ENCODE results near the gene FADS2.
A peak's percentile ranks its signal among the peaks of the same experiment; 100 is the strongest.

The FADS2 gene

DNA sequence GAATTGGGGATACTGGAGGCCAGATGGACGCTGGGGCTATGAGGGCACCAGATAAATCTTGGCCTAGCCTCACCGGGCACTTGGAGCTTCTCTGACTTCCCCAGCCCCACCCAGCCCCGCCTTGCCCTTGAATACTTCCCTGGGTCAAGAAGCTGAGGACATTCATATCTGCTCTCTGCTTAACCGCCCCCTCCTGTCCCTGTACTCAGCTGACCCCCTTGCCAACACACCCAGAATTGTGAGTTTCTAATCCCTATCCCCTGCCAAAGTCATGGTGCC, 41.3 kb downstream of the FADS2 start:
- no peak overlapping the region for H3K27ac ChIP-seq (ENCODE audit: low read depth, low read length)
- H3K4me3 ChIP-seq (ENCODE audit: low read length) = no peak overlapping the region
- no peaks in the 10 kb centered on the region for H3K9me2 ChIP-seq (replicated peaks; ENCODE audit: control insufficient read depth, low read length)
- H3K4me1 ChIP-seq (ENCODE audit: control insufficient read depth, low read length) = peaks cover 14% of the 10 kb centered on the region
- H3K9me3 ChIP-seq (ENCODE audit: control insufficient read depth, insufficient read depth, low read length) = no peaks in the 10 kb centered on the region
- H3K4me2 ChIP-seq (ENCODE audit: low read length) = no peak overlapping the region
- H3K79me2 ChIP-seq (ENCODE audit: control insufficient read depth, low read length) = no peaks in the 10 kb centered on the region
- peaks cover 22% of the 10 kb centered on the region for H3K36me3 ChIP-seq (ENCODE audit: control insufficient read depth, low read length)
- no peaks in the 10 kb centered on the region for H3K27me3 ChIP-seq (ENCODE audit: control insufficient read depth, low read length)
- peaks cover 4% of the 10 kb centered on the region; the same call in 1 of the 2 replicates for H4K20me1 ChIP-seq (ENCODE audit: control insufficient read depth, insufficient read depth, low read depth, low read length)
- H3F3A ChIP-seq (ENCODE audit: control insufficient read depth, insufficient read depth) = 0 out of 2 replicates have a peak, but pooled peaks cover 6% of the 10 kb centered on the region
- TF ChIP-seq EZH2phosphoT487 (IDR thresholded peaks at IDR 0.05; ENCODE audit: borderline replicate concordance, low read length) = no peak
- TF ChIP-seq, protein P1, sequence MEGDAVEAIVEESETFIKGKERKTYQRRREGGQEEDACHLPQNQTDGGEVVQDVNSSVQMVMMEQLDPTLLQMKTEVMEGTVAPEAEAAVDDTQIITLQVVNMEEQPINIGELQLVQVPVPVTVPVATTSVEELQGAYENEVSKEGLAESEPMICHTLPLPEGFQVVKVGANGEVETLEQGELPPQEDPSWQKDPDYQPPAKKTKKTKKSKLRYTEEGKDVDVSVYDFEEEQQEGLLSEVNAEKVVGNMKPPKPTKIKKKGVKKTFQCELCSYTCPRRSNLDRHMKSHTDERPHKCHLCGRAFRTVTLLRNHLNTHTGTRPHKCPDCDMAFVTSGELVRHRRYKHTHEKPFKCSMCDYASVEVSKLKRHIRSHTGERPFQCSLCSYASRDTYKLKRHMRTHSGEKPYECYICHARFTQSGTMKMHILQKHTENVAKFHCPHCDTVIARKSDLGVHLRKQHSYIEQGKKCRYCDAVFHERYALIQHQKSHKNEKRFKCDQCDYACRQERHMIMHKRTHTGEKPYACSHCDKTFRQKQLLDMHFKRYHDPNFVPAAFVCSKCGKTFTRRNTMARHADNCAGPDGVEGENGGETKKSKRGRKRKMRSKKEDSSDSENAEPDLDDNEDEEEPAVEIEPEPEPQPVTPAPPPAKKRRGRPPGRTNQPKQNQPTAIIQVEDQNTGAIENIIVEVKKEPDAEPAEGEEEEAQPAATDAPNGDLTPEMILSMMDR (IDR thresholded peaks at IDR 0.05; ENCODE audit: low read depth, low read length, poor library complexity, severe bottlenecking) = no peak

DNA sequence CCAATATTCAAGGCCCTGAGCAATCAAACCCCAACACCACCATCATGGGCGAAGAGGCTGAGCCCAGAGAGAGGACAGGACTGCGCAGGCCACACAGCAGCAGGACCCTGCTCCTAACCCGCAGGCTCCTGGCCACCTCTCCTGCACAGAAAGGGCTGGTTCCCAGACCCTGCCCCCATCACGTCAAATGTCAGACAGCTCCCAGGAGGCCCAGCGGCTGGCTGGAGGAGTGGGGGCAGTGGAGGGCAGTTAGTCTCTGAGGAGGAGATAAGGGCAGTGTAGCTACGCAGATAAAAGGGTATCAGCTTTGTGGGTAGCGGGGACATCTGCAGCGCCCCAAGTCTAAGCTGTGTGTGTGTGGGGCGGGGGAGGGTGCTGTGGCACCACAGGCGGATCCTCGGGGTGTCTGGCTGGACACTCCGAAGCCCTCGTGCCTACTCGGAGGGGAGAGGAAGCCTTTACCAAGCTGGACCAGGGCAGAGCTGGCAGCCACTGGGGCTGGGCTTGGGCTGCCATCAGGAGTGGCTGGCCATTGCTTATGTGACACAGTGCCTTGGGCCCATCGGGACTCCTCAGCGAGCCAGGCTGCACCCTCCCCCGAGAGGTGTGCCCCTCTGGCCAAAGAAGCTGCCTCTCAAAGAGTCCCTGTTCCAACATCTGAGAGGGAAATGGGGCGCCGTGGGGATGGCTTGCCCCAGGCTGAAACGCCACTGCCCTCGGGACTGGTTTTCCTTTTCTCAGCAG, 41.8 kb downstream of the FADS2 start:
- no peak overlapping the region for H3K27ac ChIP-seq (ENCODE audit: low read depth, low read length)
- H3K36me3 ChIP-seq (ENCODE audit: control insufficient read depth, low read length) = peaks cover 19% of the 10 kb centered on the region
- no peak overlapping the region for H3K4me2 ChIP-seq (ENCODE audit: low read length)
- no peaks in the 10 kb centered on the region for H3K79me2 ChIP-seq (ENCODE audit: control insufficient read depth, low read length)
- no peak overlapping the region for H3K4me3 ChIP-seq (ENCODE audit: low read length)
- no peaks in the 10 kb centered on the region for H3K27me3 ChIP-seq (ENCODE audit: control insufficient read depth, low read length)
- peaks cover 14% of the 10 kb centered on the region for H3K4me1 ChIP-seq (ENCODE audit: control insufficient read depth, low read length)
- H3K9me3 ChIP-seq (ENCODE audit: control insufficient read depth, insufficient read depth, low read length) = no peaks in the 10 kb centered on the region
- H3K9me2 ChIP-seq (replicated peaks; ENCODE audit: control insufficient read depth, low read length) = no peaks in the 10 kb centered on the region
- H3F3A ChIP-seq (ENCODE audit: control insufficient read depth, insufficient read depth) = 0 out of 2 replicates have a peak, but pooled peaks cover 6% of the 10 kb centered on the region
- TF ChIP-seq, protein P1 (IDR thresholded peaks at IDR 0.05; ENCODE audit: low read depth, low read length, poor library complexity, severe bottlenecking) = no peak
- no peak for TF ChIP-seq EZH2phosphoT487 (IDR thresholded peaks at IDR 0.05; ENCODE audit: borderline replicate concordance, low read length)
- peaks cover 2% of the 10 kb centered on the region; the same call in 1 of the 2 replicates for H4K20me1 ChIP-seq (ENCODE audit: control insufficient read depth, insufficient read depth, low read depth, low read length)

DNA sequence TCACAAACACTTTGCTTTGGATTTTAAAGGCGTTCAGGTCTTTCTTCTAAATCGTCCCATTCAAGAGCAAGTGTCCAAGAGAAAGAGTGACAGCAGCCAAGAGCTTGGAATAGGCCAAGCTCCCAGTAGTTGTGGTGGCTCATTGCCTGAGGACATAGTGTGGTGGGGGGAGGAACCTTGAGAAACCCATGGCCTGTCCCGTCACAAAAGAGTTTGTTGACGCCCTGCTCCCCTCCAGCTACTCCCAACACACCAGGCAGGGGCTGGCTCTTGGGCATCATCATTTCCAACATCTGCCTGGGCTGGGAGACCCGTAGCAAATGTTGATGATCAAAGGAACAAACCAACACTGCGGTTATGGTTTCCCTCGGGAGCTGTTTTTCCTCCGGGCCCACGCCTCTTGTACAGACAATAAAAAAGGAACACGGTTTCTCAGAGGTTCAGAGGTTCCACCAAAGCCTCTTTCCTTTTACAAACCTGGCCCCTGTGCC, 42.5 kb downstream of the FADS2 start:
- Histone ChIP-seq H4K20me1 (ENCODE audit: control insufficient read depth, insufficient read depth, low read depth, low read length) (no peaks in the 10 kb centered on the region; the same call in 1 of the 2 replicates), H3F3A (ENCODE audit: control insufficient read depth, insufficient read depth) (0 out of 2 replicates have a peak, but pooled peaks cover 6% of the 10 kb centered on the region), H3K4me2 (ENCODE audit: low read length) (peak overlapping the region; percentile 92), H3K4me1 (ENCODE audit: control insufficient read depth, low read length) (peaks cover 14% of the 10 kb centered on the region), H3K27ac (ENCODE audit: low read depth, low read length) (no peak overlapping the region), H3K27me3 (ENCODE audit: control insufficient read depth, low read length) (no peaks in the 10 kb centered on the region), H3K79me2 (ENCODE audit: control insufficient read depth, low read length) (no peaks in the 10 kb centered on the region), H3K4me3 (ENCODE audit: low read length) (no peak overlapping the region), H3K9me3 (ENCODE audit: control insufficient read depth, insufficient read depth, low read length) (no peaks in the 10 kb centered on the region), H3K9me2 (replicated peaks; ENCODE audit: control insufficient read depth, low read length) (no peaks in the 10 kb centered on the region), H3K36me3 (ENCODE audit: control insufficient read depth, low read length) (peaks cover 12% of the 10 kb centered on the region)
- TF ChIP-seq, protein P1 (IDR thresholded peaks at IDR 0.05; ENCODE audit: low read depth, low read length, poor library complexity, severe bottlenecking) = no peak
- no peak for TF ChIP-seq EZH2phosphoT487 (IDR thresholded peaks at IDR 0.05; ENCODE audit: borderline replicate concordance, low read length)
